ENCODE data around the gene HMHB1.

The HMHB1 gene

GRCh38 chr5:143835251-143835650, 23.3 kb downstream of the HMHB1 start:
- H3K4me3 ChIP-seq (ENCODE audit: low read depth, low read length), result no peak overlapping the region
- no peak for DNase-seq (ENCODE audit: low read depth)
- no peak for TF ChIP-seq CTCF (IDR thresholded peaks at IDR 0.05; ENCODE audit: insufficient read depth, low read depth, low read length, missing control alignments)

GRCh38 chr5:143836161-143836725, 24.3 kb downstream of the HMHB1 start:
- no peak for DNase-seq (ENCODE audit: low read depth)
- no peak for TF ChIP-seq CTCF (IDR thresholded peaks at IDR 0.05; ENCODE audit: insufficient read depth, low read depth, low read length, missing control alignments)
- no peak overlapping the region for H3K4me3 ChIP-seq (ENCODE audit: low read depth, low read length)

- no peak overlapping the region for H3K4me3 ChIP-seq (ENCODE audit: low read depth, low read length)
- TF ChIP-seq CTCF (IDR thresholded peaks at IDR 0.05; ENCODE audit: insufficient read depth, low read depth, low read length, missing control alignments), result no peak
- DNase-seq (ENCODE audit: low read depth), result no peak
Measured at GRCh38 chr5:143837306-143837848, 25.4 kb downstream of the HMHB1 start.

- TF ChIP-seq CTCF (IDR thresholded peaks at IDR 0.05; ENCODE audit: insufficient read depth, low read depth, low read length, missing control alignments), result no peak
- no peak overlapping the region for H3K4me3 ChIP-seq (ENCODE audit: low read depth, low read length)
- no peak for DNase-seq (ENCODE audit: low read depth)
Measured at GRCh38 chr5:143841446-143841845, 29.5 kb downstream of the HMHB1 start.

- no peak for TF ChIP-seq CTCF (IDR thresholded peaks at IDR 0.05; ENCODE audit: insufficient read depth, low read depth, low read length, missing control alignments)
- no peak overlapping the region for H3K4me3 ChIP-seq (ENCODE audit: low read depth, low read length)
- DNase-seq (ENCODE audit: low read depth), result no peak
Measured at GRCh38 chr5:143842920-143843319, 31.0 kb downstream of the HMHB1 start.

- DNase-seq (ENCODE audit: low read depth), result no peak
- no peak overlapping the region for H3K4me3 ChIP-seq (ENCODE audit: low read depth, low read length)
- no peak for TF ChIP-seq CTCF (IDR thresholded peaks at IDR 0.05; ENCODE audit: insufficient read depth, low read depth, low read length, missing control alignments)
Measured at GRCh38 chr5:143843461-143843860, 31.5 kb downstream of the HMHB1 start.
